Thoracic aorta (tissue), 2 donors: ENCODE measurements around the gene GAA. TPM values are rescaled to one million over a fixed set of nuclear protein-coding genes. Genes with fewer than 3 reads are reported as not detected.
"Not testable (repeated sequence)": the region's sequence is repeated elsewhere in the genome, so short reads cannot be mapped to it uniquely, and the experiment has no call there.

ENCODE experiments used
- ATAC-seq: fragments of 150-250 bp; one replicate; pipeline ENCODE4 v1.8.0; 2017; ENCODE audit warnings: low read depth; ENCODE audit not compliant: insufficient number of reproducible peaks, low FRiP score
- DNase-seq: peaks from one replicate; pipeline ENCODE4 v3.0.0-alpha.2; 2020; ENCODE audit warnings: low spot score
- H3K27ac ChIP-seq, 2 donors: fragments of 200-600 bp; sonication (generic); 1 replicate in 1 of 2; 2 replicates in 1 of 2; pipeline ENCODE4 v1.5.1; 2016; ENCODE audit warnings: mild to moderate bottlenecking in 2 of 2, moderate library complexity in 2 of 2
- H3K27me3 ChIP-seq: fragments of 200-600 bp; sonication (generic); replicated peaks from 2 replicates; pipeline ENCODE4 v1.6.0; 2016; ENCODE audit warnings: mild to moderate bottlenecking; ENCODE audit not compliant: insufficient read depth
- H3K36me3 ChIP-seq: fragments of 200-600 bp; sonication (generic); one replicate; pipeline ENCODE4 v1.5.1; 2016
- H3K4me1 ChIP-seq, 2 donors: fragments of 200-600 bp; sonication (generic); 1 replicate in 1 of 2; 2 replicates in 1 of 2; pipeline versions ENCODE4 v1.5.1 to v1.6.0; 2016; ENCODE audit warnings: low read depth in 2 of 2, mild to moderate bottlenecking in 1 of 2; ENCODE audit not compliant: control insufficient read depth in 1 of 2
- H3K4me3 ChIP-seq: fragments of 200-600 bp; sonication (generic); 2 replicates; pipeline ENCODE4 v1.5.1; 2016; ENCODE audit warnings: mild to moderate bottlenecking
- H3K9me3 ChIP-seq: fragments of 200-600 bp; sonication (generic); 2 replicates; pipeline ENCODE4 v1.5.1; 2016
- total RNA-seq, 2 donors: library from RNA; depleted of rRNA; stranded (reverse); fragments of >200 nt; gene quantifications; one replicate each; pipeline versions ENCODE4 v1.1.0 to v1.2.3, GENCODE V29; 2016
- TF ChIP-seq, protein P1 (sequence below): fragments of 200-600 bp; sonication (generic); IDR thresholded peaks from one replicate; pipeline ENCODE4 v1.5.1; 2019; ENCODE audit warnings: antibody characterized with exemption

The GAA gene
- total RNA-seq, 2 donors from 2014 or later: 101 to 126 TPM

GRCh38 chr17:80084773-80085172, 16.6 kb upstream of the GAA start:
- no peak for ATAC-seq
- no peaks in the 10 kb centered on the region for H3K9me3 ChIP-seq

GRCh38 chr17:80086081-80086480, 15.3 kb upstream of the GAA start:
- no peak for DNase-seq
- Histone ChIP-seq H3K27me3 (no peaks in the 10 kb centered on the region), H3K27ac (no peak overlapping the region), H3K4me3 (no peak overlapping the region), H3K4me1 (peaks cover 3 to 7% of the 10 kb centered on the region in 2 donors), H3K9me3 (no peaks in the 10 kb centered on the region), H3K36me3 (no peaks in the 10 kb centered on the region)
- TF ChIP-seq, protein P1, sequence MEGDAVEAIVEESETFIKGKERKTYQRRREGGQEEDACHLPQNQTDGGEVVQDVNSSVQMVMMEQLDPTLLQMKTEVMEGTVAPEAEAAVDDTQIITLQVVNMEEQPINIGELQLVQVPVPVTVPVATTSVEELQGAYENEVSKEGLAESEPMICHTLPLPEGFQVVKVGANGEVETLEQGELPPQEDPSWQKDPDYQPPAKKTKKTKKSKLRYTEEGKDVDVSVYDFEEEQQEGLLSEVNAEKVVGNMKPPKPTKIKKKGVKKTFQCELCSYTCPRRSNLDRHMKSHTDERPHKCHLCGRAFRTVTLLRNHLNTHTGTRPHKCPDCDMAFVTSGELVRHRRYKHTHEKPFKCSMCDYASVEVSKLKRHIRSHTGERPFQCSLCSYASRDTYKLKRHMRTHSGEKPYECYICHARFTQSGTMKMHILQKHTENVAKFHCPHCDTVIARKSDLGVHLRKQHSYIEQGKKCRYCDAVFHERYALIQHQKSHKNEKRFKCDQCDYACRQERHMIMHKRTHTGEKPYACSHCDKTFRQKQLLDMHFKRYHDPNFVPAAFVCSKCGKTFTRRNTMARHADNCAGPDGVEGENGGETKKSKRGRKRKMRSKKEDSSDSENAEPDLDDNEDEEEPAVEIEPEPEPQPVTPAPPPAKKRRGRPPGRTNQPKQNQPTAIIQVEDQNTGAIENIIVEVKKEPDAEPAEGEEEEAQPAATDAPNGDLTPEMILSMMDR: no peak
- ATAC-seq: no peak

More at GRCh38 chr17:80084773-80085172, 16.6 kb upstream of the GAA start:
- DNase-seq: no peak
- peaks cover 3 to 7% of the 10 kb centered on the region in 2 donors for H3K4me1 ChIP-seq
- no peaks in the 10 kb centered on the region for H3K36me3 ChIP-seq
- H3K27me3 ChIP-seq: no peaks in the 10 kb centered on the region
- TF ChIP-seq, protein P1: no peak
- H3K27ac ChIP-seq: no peak overlapping the region
- H3K4me3 ChIP-seq: no peak overlapping the region

GRCh38 chr17:80086616-80087015, 14.8 kb upstream of the GAA start:
- TF ChIP-seq, protein P1: no peak
- H3K27ac ChIP-seq: no peak overlapping the region
- H3K36me3 ChIP-seq: no peaks in the 10 kb centered on the region
- H3K4me1 ChIP-seq: peaks cover 3 to 7% of the 10 kb centered on the region in 2 donors
- ATAC-seq: no peak
- H3K9me3 ChIP-seq: no peaks in the 10 kb centered on the region
- DNase-seq: no peak
- no peak overlapping the region for H3K4me3 ChIP-seq
- H3K27me3 ChIP-seq: no peaks in the 10 kb centered on the region

DNA sequence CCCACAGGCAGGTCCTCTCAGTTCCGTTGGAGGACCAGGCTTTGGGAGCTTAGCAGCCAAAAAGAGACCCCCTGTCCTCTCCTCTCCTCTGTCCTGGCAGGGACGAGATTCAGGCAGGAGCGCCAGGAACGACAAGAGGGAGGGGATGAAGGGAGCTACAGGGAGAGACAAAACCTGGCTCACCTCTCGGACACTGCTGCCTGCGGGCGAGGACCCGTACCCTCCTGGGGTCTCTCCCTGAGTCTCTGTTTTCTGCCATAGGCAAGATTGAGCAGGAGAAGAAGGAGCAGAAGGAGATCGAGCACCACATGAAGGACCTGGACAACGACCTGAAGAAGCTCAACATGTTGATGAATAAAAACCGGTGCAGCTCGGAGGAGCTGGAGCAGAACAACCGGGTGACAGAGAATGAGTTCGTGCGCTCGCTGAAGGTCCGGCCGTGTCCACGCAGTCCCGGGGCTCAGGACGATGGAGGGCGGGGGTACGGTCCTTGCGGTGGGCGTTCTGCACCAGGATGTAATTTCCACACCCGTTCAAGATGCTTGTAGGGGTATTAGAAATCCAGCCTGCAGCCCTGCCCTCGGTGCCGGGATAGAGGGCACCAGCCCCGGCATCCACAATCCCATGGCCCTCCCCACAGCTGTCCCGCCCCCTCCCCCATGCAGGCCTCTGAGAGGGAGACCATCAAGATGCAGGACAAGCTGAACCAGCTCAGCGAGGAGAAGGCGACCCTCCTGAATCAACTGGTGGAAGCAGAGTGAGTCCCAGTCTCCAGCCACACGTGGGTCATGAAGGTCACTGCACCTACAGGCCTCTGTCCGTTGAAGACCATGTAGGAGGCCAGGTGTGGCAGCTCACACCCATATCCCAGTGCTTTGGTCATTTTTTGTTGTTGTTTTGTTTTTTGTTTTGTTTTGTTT, 13.8 kb upstream of the GAA start:
- no peak overlapping the region for H3K4me3 ChIP-seq
- no peaks in the 10 kb centered on the region for H3K36me3 ChIP-seq
- H3K4me1 ChIP-seq: peaks cover 3 to 5% of the 10 kb centered on the region in 2 donors
- ATAC-seq (no peak), DNase-seq (no peak)
- H3K27ac ChIP-seq: no peak overlapping the region
- H3K27me3 ChIP-seq: no peaks in the 10 kb centered on the region
- TF ChIP-seq, protein P1: no peak
- H3K9me3 ChIP-seq: no peaks in the 10 kb centered on the region

- H3K4me3 ChIP-seq: no peak overlapping the region
- H3K27ac ChIP-seq: no peak overlapping the region
- no peaks in the 10 kb centered on the region for H3K27me3 ChIP-seq
- no peaks in the 10 kb centered on the region for H3K4me1 ChIP-seq
- TF ChIP-seq, protein P1: no peak
- ATAC-seq: no peak
- DNase-seq: no peak
- no peaks in the 10 kb centered on the region for H3K36me3 ChIP-seq
- H3K9me3 ChIP-seq: no peaks in the 10 kb centered on the region
Measured at GRCh38 chr17:80089762-80090161, 11.6 kb upstream of the GAA start.

DNA sequence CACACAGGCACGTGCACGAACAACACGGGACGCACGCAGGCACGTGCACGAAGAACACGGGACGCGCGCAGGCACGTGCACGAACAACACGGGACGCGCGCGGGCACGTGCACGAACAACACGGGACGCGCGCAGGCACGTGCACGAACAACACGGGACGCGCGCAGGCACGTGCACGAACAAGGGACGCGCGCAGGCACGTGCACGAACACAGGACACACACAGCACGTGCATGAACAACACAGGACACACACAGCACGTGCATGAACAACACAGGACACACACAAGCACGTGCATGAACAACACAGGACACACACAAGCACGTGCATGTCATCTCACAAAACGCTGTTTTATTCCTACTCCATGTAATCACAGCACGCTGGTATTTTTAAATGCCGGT, 11.2 kb upstream of the GAA start:
- not testable (repeated sequence) for H3K27me3 ChIP-seq, H3K4me1 ChIP-seq, DNase-seq, H3K9me3 ChIP-seq, ATAC-seq, H3K27ac ChIP-seq, H3K36me3 ChIP-seq, H3K4me3 ChIP-seq
